Esophagus muscularis mucosa (tissue), 3 donors: ENCODE measurements around the gene SARS2.

Source experiments
- CTCF ChIP-seq, 3 experiments: fragments of 200-600 bp in 2 of 3; fragments of 450-650 bp in 1 of 3; sonication (generic) in 2 of 3; IDR thresholded peaks; one replicate each; pipeline ENCODE4 v1.5.1; 2017 to 2019; ENCODE audit warnings: antibody characterized with exemption in 3 of 3, mild to moderate bottlenecking in 2 of 3, moderate library complexity in 1 of 3
- POLR2A ChIP-seq: fragments of 450-650 bp; IDR thresholded peaks from one replicate; pipeline ENCODE4 v1.6.1; 2017; ENCODE audit warnings: antibody characterized with exemption, moderate library complexity, mild to moderate bottlenecking, low read depth

DNA sequence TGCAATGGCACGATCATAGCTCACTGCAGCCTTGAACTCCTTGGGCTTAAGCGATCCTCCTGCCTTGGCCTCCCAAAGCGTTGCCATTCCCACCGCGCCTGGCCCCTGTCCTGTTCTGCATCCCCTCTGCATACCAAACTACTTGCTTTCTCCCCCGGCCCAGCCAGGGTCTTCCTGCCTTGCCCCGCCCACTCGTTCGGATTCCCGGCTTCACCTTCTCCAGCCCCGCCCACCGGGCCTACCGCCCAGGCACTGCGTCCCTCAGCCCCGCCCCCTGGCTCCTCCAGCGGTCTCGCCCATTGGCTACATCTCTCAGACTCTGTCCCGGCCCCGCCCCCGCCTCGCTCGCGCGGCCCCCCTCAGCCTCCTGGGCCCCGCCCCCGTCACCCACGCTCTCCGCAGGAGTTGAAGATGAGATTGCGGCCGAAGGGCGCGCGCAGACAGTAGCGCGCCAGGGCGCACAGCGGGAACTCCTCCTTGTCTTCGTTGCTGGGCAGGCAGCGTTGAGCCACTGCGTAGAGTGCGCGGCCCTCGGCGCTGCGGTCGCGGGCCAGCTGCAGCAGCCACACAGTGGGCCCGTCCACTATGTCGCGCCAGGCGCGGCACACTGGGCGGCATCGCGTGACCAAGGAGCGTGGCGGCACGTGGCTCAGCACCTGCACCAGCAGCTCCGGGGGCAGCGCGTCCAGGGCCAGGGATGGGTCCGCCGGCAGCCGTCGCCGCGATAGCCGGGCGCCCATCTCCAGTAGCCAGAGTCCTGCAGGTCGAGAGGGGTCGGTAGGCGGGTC, 19.2 kb upstream of the SARS2 start:
- TF ChIP-seq POLR2A (no peak), CTCF (IDR thresholded peaks at IDR 0.05) (no peak)
